ENCODE results near the gene CAMK4. TPM values are rescaled to one million over a fixed set of nuclear protein-coding genes. Genes with fewer than 3 reads are reported as not detected.

Gene CAMK4
- total and polyA plus RNA-seq, 8 donors, result 0.45 to 25.1 (median 3.8) TPM

GRCh38 chr5:111246459-111246858 is 22.3 kb downstream of the CAMK4 start:
- Histone ChIP-seq H3K9me3 (no peaks in the 10 kb centered on the region), H3K27me3 (no peaks in the 10 kb centered on the region), H3K4me3 (no peak overlapping the region), H3K4me1 (no peaks in the 10 kb centered on the region), H3K36me3 (no peaks in the 10 kb centered on the region), H3K27ac (no peak overlapping the region)
- no peak for TF ChIP-seq EP300 (IDR thresholded peaks at IDR 0.05)
- TF ChIP-seq POLR2A (IDR thresholded peaks at IDR 0.05), result no peak
- TF ChIP-seq CTCF (IDR thresholded peaks at IDR 0.05), result no peak
- no peak for TF ChIP-seq POLR2AphosphoS5 (IDR thresholded peaks at IDR 0.05)
- intact Hi-C loops (cut with DNase I; ENCODE audit: low total_unique reads), result no loop called here
- WGBS, 5 donors, result 72 to 93% (median 87%) methylated on average over 1 of the region's 1 CpG
- DNase-seq, result no peak

- TF ChIP-seq EP300 (IDR thresholded peaks at IDR 0.05) (no peak), POLR2A (IDR thresholded peaks at IDR 0.05) (no peak), CTCF (IDR thresholded peaks at IDR 0.05) (no peak), POLR2AphosphoS5 (IDR thresholded peaks at IDR 0.05) (no peak)
- DNase-seq, result no peak
- Histone ChIP-seq H3K4me3 (no peak overlapping the region), H3K36me3 (no peaks in the 10 kb centered on the region), H3K9me3 (no peaks in the 10 kb centered on the region), H3K4me1 (no peaks in the 10 kb centered on the region), H3K27ac (no peak overlapping the region), H3K27me3 (no peaks in the 10 kb centered on the region)
- 73 to 93% (median 77%) methylated on average over 3 of the region's 3 CpGs for WGBS, 5 donors
- intact Hi-C loops (cut with DNase I; ENCODE audit: low total_unique reads), result no loop called here
These were observed 24.4 kb downstream of the CAMK4 start for GRCh38 chr5:111248571-111248970.

- Histone ChIP-seq H3K9me3 (no peaks in the 10 kb centered on the region), H3K4me1 (no peaks in the 10 kb centered on the region), H3K27me3 (no peaks in the 10 kb centered on the region), H3K36me3 (no peaks in the 10 kb centered on the region), H3K27ac (no peak overlapping the region), H3K4me3 (no peak overlapping the region)
- 68 to 82% (median 78%) methylated on average over 6 of the region's 6 CpGs for WGBS, 5 donors
- intact Hi-C loops (cut with DNase I; ENCODE audit: low total_unique reads), result no loop called here
- TF ChIP-seq POLR2AphosphoS5 (IDR thresholded peaks at IDR 0.05) (no peak), CTCF (IDR thresholded peaks at IDR 0.05) (no peak), EP300 (IDR thresholded peaks at IDR 0.05) (no peak), POLR2A (IDR thresholded peaks at IDR 0.05) (no peak)
- DNase-seq, result no peak
These were observed 27.7 kb downstream of the CAMK4 start for GRCh38 chr5:111251921-111252320.

GRCh38 chr5:111252799-111253545 is 28.8 kb downstream of the CAMK4 start:
- DNase-seq, result no peak
- Histone ChIP-seq H3K27ac (no peak overlapping the region), H3K36me3 (no peaks in the 10 kb centered on the region), H3K4me3 (no peak overlapping the region), H3K27me3 (no peaks in the 10 kb centered on the region), H3K4me1 (no peaks in the 10 kb centered on the region), H3K9me3 (peaks cover 0 to 7% (median 0%) of the 10 kb centered on the region in 4 donors)
- 74 to 82% (median 80%) methylated on average over 5 of the region's 5 CpGs for WGBS, 5 donors
- intact Hi-C loops (cut with DNase I; ENCODE audit: low total_unique reads), result no loop called here
- no peak for TF ChIP-seq EP300 (IDR thresholded peaks at IDR 0.05)
- TF ChIP-seq POLR2A (IDR thresholded peaks at IDR 0.05), result no peak
- TF ChIP-seq CTCF (IDR thresholded peaks at IDR 0.05), result no peak
- no peak for TF ChIP-seq POLR2AphosphoS5 (IDR thresholded peaks at IDR 0.05)
